Measurements from ENCODE around the gene ATP5F1D. TPM values are rescaled to one million over a fixed set of nuclear protein-coding genes. Genes with fewer than 3 reads are reported as not detected.

The ATP5F1D gene
- total RNA-seq, 1 donor from 2014 or later: 501 TPM

DNA sequence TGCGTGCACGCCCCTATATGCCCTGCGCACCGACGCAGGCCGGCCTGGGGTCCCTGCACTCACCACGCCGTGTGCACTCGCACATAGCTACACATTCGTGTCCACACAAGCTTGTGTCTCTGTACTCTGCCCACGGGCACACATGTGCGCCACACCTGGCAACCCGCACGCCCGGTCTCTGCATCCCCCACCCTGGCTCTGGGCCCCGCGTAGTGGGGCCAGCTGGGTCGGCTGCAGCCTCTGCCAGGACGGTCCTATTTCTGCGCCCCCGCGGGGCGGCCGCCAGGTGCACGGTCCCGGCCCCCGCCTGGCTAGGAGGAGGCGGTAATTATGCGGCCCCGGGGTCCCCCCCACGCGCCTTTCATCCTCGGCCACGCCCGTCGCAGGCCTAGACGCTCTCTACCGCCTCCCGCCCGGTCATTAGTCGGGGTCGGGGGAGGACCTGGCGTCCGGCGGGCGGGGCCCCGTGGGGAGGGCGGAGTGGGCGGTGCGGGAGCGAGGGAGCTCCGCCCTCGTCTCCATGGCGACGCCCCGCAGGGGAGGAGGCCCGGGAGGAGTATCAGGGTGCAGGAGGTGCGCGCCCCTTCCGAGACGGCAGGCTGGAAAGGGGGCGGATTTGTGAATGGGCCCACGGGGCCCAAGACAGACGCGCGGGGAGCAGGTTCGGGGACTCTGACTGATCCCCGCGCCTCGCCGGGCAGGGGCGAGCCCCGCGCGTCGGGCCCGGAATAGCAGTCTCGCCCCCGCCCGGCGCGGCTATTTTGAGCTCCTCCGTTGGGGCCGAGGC, 24.8 kb downstream of the ATP5F1D start:
- TF ChIP-seq, protein P1, sequence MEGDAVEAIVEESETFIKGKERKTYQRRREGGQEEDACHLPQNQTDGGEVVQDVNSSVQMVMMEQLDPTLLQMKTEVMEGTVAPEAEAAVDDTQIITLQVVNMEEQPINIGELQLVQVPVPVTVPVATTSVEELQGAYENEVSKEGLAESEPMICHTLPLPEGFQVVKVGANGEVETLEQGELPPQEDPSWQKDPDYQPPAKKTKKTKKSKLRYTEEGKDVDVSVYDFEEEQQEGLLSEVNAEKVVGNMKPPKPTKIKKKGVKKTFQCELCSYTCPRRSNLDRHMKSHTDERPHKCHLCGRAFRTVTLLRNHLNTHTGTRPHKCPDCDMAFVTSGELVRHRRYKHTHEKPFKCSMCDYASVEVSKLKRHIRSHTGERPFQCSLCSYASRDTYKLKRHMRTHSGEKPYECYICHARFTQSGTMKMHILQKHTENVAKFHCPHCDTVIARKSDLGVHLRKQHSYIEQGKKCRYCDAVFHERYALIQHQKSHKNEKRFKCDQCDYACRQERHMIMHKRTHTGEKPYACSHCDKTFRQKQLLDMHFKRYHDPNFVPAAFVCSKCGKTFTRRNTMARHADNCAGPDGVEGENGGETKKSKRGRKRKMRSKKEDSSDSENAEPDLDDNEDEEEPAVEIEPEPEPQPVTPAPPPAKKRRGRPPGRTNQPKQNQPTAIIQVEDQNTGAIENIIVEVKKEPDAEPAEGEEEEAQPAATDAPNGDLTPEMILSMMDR (IDR thresholded peaks at IDR 0.05; ENCODE audit: borderline replicate concordance): no peak
- intact Hi-C loops (cut with micrococcal nuclease): no loop called here
- DNase-seq: peak; percentile 90
- H3K4me1 ChIP-seq: peaks cover 83% of the 10 kb centered on the region
- peak overlapping the region; percentile 67 for H3K4me3 ChIP-seq
- H3K9me3 ChIP-seq (replicated peaks): no peaks in the 10 kb centered on the region
- H3K27ac ChIP-seq (replicated peaks): peak overlapping the region; percentile 100
- H3K27me3 ChIP-seq (ENCODE audit: low read depth): no peaks in the 10 kb centered on the region
- H3K36me3 ChIP-seq: peaks cover 12% of the 10 kb centered on the region

DNA sequence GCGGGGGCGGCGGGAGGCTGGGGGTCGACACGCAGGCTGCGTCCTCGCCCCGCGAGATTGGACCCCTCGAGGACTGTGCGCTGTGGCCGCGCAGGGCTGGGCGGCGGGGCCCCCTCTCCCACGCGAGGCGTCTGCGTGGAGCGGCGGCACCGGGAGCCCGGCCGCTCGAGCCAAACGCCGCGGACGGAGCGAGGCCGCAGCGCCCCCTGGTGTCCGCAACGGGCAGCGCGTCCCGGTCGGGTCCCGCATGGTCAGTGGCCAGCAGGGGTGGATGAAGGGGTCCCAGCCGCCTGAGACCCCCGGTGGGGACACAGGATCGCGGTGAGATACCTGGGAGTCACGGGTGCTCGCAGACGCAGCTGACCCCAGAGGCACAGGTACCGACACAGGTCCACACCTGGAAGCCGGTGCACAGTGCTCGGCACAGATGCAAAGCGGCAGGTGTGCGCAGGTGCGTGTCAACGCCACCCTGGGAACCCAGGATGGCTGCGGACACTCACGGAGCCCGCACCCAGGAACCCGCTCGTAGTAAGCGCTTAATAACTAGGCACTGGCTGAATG, 25.4 kb downstream of the ATP5F1D start:
- DNase-seq: peak; percentile 83
- peak overlapping the region; percentile 67 for H3K4me3 ChIP-seq
- intact Hi-C loops (cut with micrococcal nuclease): no loop called here
- no peaks in the 10 kb centered on the region for H3K9me3 ChIP-seq (replicated peaks)
- peaks cover 19% of the 10 kb centered on the region for H3K36me3 ChIP-seq
- H3K27me3 ChIP-seq (ENCODE audit: low read depth): no peaks in the 10 kb centered on the region
- peak overlapping the region; percentile 100 for H3K27ac ChIP-seq (replicated peaks)
- TF ChIP-seq, protein P1 (IDR thresholded peaks at IDR 0.05; ENCODE audit: borderline replicate concordance): peak; percentile 96
- peaks cover 83% of the 10 kb centered on the region for H3K4me1 ChIP-seq

DNA sequence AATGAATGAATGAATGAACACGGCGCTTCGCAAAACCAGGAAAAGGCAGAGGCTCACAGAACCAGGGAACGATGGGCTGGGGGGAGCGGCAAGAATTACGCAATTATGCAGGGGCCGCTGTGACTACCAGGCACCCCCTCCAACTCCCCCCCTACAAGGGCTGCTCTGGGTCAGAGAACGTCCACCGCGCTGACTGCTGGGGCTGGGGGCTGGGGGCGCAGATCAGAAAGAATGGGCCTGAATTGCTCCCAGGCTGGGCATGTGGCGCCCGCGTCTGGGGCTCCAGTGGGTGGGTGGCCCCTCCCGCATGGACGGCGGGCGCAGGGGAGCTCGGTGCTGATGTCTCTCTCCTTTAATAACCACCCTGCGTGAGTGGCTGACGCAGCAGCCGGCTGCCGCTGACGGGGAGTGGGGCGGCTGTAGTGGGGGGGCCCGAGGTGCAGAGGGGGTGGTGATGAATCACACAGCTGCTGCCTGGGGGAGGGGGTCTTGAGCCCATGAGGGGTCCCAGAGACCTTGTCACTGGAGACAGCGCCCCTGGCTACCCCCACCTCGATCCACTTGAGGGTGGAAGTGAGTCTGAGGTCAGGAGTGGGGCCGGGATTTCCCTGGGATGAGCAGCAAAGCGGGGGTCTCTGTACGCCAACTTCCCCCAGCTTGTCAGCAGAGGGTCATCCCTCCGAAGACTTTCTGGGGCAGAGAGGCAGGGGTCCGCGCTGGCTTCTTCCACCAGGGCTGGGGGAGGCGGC, 26.1 kb downstream of the ATP5F1D start:
- H3K27ac ChIP-seq (replicated peaks): peak overlapping the region; percentile 100
- no peaks in the 10 kb centered on the region for H3K9me3 ChIP-seq (replicated peaks)
- peaks cover 25% of the 10 kb centered on the region for H3K36me3 ChIP-seq
- DNase-seq: no peak
- intact Hi-C loops (cut with micrococcal nuclease): no loop called here
- H3K4me1 ChIP-seq: peaks cover 83% of the 10 kb centered on the region
- TF ChIP-seq, protein P1 (IDR thresholded peaks at IDR 0.05; ENCODE audit: borderline replicate concordance): no peak
- no peaks in the 10 kb centered on the region for H3K27me3 ChIP-seq (ENCODE audit: low read depth)
- peak overlapping the region; percentile 67 for H3K4me3 ChIP-seq

DNA sequence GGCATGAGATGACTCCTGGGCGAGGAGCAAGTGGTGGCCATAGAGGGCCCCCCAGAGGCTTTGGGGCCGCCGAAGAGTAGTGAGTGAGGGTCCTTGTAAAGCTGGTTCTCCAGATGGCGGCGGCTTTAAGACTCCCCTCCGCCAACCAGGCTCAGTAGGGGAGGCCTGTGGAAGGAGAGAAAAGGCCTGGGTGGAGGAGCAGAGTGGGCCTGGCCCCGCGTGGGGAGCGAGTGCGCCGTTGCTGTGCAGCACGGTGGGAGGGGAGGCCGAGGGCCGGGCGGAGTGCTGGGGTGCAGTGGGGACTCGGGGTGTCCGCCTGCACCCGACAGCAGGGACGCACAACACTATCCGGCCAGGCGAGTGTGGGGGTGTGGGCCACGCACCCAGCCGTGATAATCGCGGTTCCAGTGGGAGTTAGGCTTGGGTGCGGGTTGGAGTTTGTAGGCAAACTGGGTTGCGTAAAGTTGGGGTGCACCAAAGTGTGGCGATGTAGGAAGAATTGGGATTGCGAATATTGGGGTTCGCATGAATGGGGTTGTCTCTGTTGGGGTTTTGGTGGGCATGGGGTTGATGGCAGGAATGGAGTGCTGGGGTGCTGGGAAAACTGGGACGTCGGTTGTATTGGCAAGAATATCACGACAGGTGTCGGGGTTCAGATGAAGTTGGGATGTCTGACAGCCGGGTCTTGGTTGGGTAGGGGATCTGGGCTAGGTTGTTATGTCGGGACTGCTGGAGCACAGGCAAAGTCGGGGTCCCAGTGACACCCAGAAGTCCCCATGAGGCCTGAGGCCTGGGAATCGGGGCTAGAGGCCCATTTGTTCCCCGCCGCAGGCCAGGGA, 26.9 kb downstream of the ATP5F1D start:
- TF ChIP-seq, protein P1 (IDR thresholded peaks at IDR 0.05; ENCODE audit: borderline replicate concordance): no peak
- Histone ChIP-seq H3K4me3 (peak overlapping the region; percentile 86), H3K36me3 (peaks cover 33% of the 10 kb centered on the region), H3K27me3 (ENCODE audit: low read depth) (no peaks in the 10 kb centered on the region), H3K27ac (replicated peaks) (peak overlapping the region; percentile 100), H3K9me3 (replicated peaks) (no peaks in the 10 kb centered on the region), H3K4me1 (peaks cover 87% of the 10 kb centered on the region)
- no peak for DNase-seq
- intact Hi-C loops (cut with micrococcal nuclease): no loop called here

DNA sequence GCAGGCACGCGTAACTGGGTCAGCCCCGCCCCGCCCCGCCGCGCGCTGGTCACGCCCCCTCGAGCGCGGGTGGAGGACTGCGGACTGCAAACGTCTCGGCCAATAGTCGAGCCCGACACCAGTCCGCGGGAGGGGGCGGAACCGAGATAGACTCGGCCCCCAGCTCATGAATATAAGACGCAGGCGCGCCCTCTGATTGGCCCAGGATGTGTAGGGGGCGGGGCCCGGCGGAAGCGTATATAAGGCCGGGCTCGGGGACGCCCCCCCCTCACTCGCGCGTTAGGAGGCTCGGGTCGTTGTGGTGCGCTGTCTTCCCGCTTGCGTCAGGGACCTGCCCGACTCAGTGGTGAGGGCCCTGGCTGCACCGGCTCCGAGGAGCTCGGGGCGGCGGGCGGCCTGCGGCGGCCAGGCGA, 27.5 kb downstream of the ATP5F1D start, which contains the start of gene CIRBP:
TSS of gene CIRBP (plus strand) at position 268 of the 413 bp plus-strand sequence. CDS start 1,602 bp downstream, outside the sequence.
- Histone ChIP-seq H3K27me3 (ENCODE audit: low read depth) (no peaks in the 10 kb centered on the region), H3K27ac (replicated peaks) (peak within 1 kb of the TSS; percentile 100), H3K36me3 (peaks cover 39% of the 10 kb centered on the region), H3K4me3 (peak within 1 kb of the TSS; percentile 86), H3K4me1 (peaks cover 93% of the 10 kb centered on the region), H3K9me3 (replicated peaks) (no peaks in the 10 kb centered on the region)
- TF ChIP-seq, protein P1 (IDR thresholded peaks at IDR 0.05; ENCODE audit: borderline replicate concordance): no peak
- peak; percentile 100 for DNase-seq
- intact Hi-C loops (cut with micrococcal nuclease): no loop called here

Data from left ventricle myocardium inferior (tissue), 1 donor.